ENCODE results near the gene BMPR2.

- TF ChIP-seq CTCF (IDR thresholded peaks at IDR 0.05; ENCODE audit: poor library complexity), result no peak
- no peak for TF ChIP-seq EZH2 (IDR thresholded peaks at IDR 0.05; ENCODE audit: borderline replicate concordance)
Measured at GRCh38 chr2:202495230-202495604, 119.1 kb downstream of the BMPR2 start.

Data from hepatocyte (in vitro differentiated cells).